Measurements from ENCODE around the gene RCVRN.

GRCh38 chr17:9859781-9860180 is 45.3 kb downstream of the RCVRN start:
- TF ChIP-seq CTCF (IDR thresholded peaks at IDR 0.05) (no peak), POLR2AphosphoS5 (IDR thresholded peaks at IDR 0.05; ENCODE audit: insufficient read depth in 1 of 2, low read depth in 1 of 2) (no peak), POLR2A (IDR thresholded peaks at IDR 0.05) (no peak)

Measured in vagina (tissue), 2 donors.